Psoas muscle (tissue), 8 donors: ENCODE measurements around the gene INKA2. TPM values are rescaled to one million over a fixed set of nuclear protein-coding genes. Genes with fewer than 3 reads are reported as not detected.
A peak's percentile ranks its signal among the peaks of the same experiment; 100 is the strongest.

Source experiments
- ATAC-seq, 4 donors: fragments of 200-7000 bp; cut with Tn5 transposase; one replicate each; pipeline ENCODE4 v1.9.1; 2020; ENCODE audit warnings: moderate library complexity in 3 of 4, mild to moderate bottlenecking in 2 of 4
- DNase-seq, 2 donors: peaks; one replicate each; pipeline ENCODE4 v3.0.0-alpha.2; 2020
- H3K27ac ChIP-seq: fragments of 200-600 bp; one replicate; pipeline ENCODE4 v1.8.0; 2022
- H3K27me3 ChIP-seq, 3 donors: fragments of 200-600 bp in 1 of 3; one replicate each; pipeline versions ENCODE4 v1.6.1 to v1.8.0; 2013 to 2022; ENCODE audit warnings: low read length in 2 of 3, mild to moderate bottlenecking in 2 of 3, moderate library complexity in 1 of 3; ENCODE audit not compliant: insufficient read depth in 3 of 3
- H3K36me3 ChIP-seq, 2 donors: fragments of 200-600 bp in 1 of 2; one replicate each; pipeline versions ENCODE4 v1.6.1 to v1.8.0; 2013 to 2022; ENCODE audit warnings: low read depth in 1 of 2, mild to moderate bottlenecking in 1 of 2, moderate library complexity in 1 of 2; ENCODE audit not compliant: insufficient read depth in 1 of 2
- H3K4me1 ChIP-seq: fragments of 200-600 bp; one replicate; pipeline ENCODE4 v1.8.0; 2022
- H3K4me3 ChIP-seq: fragments of 200-600 bp; one replicate; pipeline ENCODE4 v1.8.0; 2022; ENCODE audit warnings: mild to moderate bottlenecking
- H3K9me3 ChIP-seq: fragments of 200-600 bp; one replicate; pipeline ENCODE4 v1.8.0; 2022
- CTCF ChIP-seq: fragments of 200-600 bp; IDR thresholded peaks from one replicate; pipeline ENCODE4 v1.8.0; 2022; ENCODE audit warnings: antibody characterized with exemption
- WGBS, 3 donors: extraction: QIAGEN DNeasy Blood & Tissue Kit; methylation state at CpG; one replicate each; pipeline versions ENCODE4 v1.1.6 to v1.1.7; 2013; 5-methylcytosine and 5-hydroxymethylcytosine counted together
- intact Hi-C, 2 donors: fragments of 100-400 bp; cut with DNase I; formaldehyde crosslinking; loops; one replicate each; pipeline versions ENCODE4 v1.11.0 to v1.14.2; 2022
- polyA plus RNA-seq, 3 donors: library from polyadenylated mRNA; stranded (reverse); fragments of 200-250 nt; gene quantifications; one replicate each; pipeline ENCODE4 v1.2.3, GENCODE V29; 2013
- total RNA-seq, 4 donors: library from RNA; stranded (reverse); fragmentation: NEBNext Ultra II Directional in 2 of 4; extraction: Animal tissue kit (Norgen Biotek cat#: 25700) in 2 of 4; gene quantifications; one replicate each; pipeline versions ENCODE4 v1.2.1 to v1.2.4, GENCODE V29; 2021 to 2023
- donor health status: healthy with polysubstance abuse.
- donor health status: DM: no; HTN: no; CAD: no; lungs with moderate emphysema.
- donor health status: Bipolar disorder and iron deficiency.
- donor health status: healthy.
- donor health status: DM: yes; HTN: yes; CAD: no.
- donor health status: DM: no; HTN: no; CAD: no.
- donor health status: DM: no; HTN: no; CAD: no.
- donor health status: DM: yes; HTN: yes; CAD: no.

The INKA2 gene
- total and polyA plus RNA-seq, 7 donors, result 1.6 to 15.0 (median 7.4) TPM

- Histone ChIP-seq H3K27me3 (no peaks in the 10 kb centered on the region), H3K36me3 (peaks cover 0 to 87% of the 10 kb centered on the region in 2 donors), H3K9me3 (no peaks in the 10 kb centered on the region), H3K4me1 (peaks cover 6% of the 10 kb centered on the region), H3K4me3 (no peak overlapping the region), H3K27ac (no peak overlapping the region)
- ATAC-seq (no peak), DNase-seq (no peak)
- TF ChIP-seq CTCF, result no peak
- intact Hi-C loops, result no loop called here
These were observed 42.9 kb downstream of the INKA2 start for GRCh38 chr1:111696330-111696729.

- 88 to 97% (median 95%) methylated on average over 1 of the region's 1 CpG for WGBS, 3 donors
- intact Hi-C loops, result no loop called here
- Histone ChIP-seq H3K9me3 (no peaks in the 10 kb centered on the region), H3K4me1 (peaks cover 6% of the 10 kb centered on the region), H3K27ac (no peak overlapping the region), H3K36me3 (peaks cover 0 to 84% of the 10 kb centered on the region in 2 donors), H3K4me3 (no peak overlapping the region), H3K27me3 (no peaks in the 10 kb centered on the region)
- no peak for DNase-seq
- ATAC-seq, result no peak
- TF ChIP-seq CTCF, result no peak
These were observed 43.4 kb downstream of the INKA2 start for GRCh38 chr1:111695801-111696200.

- no peak for DNase-seq
- H3K27me3 ChIP-seq, result no peaks in the 10 kb centered on the region
- peaks cover 14% of the 10 kb centered on the region for H3K4me1 ChIP-seq
- intact Hi-C loops, result no loop called here
- no peak overlapping the region for H3K4me3 ChIP-seq
- H3K36me3 ChIP-seq, result peaks cover 0 to 45% of the 10 kb centered on the region in 2 donors
- no peak overlapping the region for H3K27ac ChIP-seq
- TF ChIP-seq CTCF, result no peak
- ATAC-seq, result no peak
- WGBS, 3 donors, result 98 to 100% (median 99%) methylated on average over 1 of the region's 1 CpG
- no peaks in the 10 kb centered on the region for H3K9me3 ChIP-seq
These were observed 47.3 kb downstream of the INKA2 start for GRCh38 chr1:111691886-111692285.

GRCh38 chr1:111690306-111690617, 48.9 kb downstream of the INKA2 start:
- Histone ChIP-seq H3K4me1 (peaks cover 7% of the 10 kb centered on the region), H3K27me3 (no peaks in the 10 kb centered on the region), H3K9me3 (no peaks in the 10 kb centered on the region), H3K36me3 (peaks cover 0 to 35% of the 10 kb centered on the region in 2 donors), H3K4me3 (no peak overlapping the region), H3K27ac (no peak overlapping the region)
- intact Hi-C loops, result no loop called here
- no peak for TF ChIP-seq CTCF
- DNase-seq (no peak), ATAC-seq (peak in 1 of 4 donors; percentile 33)

Other genes with a start within 250 kb of the INKA2 start
- 1 to 10 TPM in 3 of 4 donors, under 1 TPM in 1; 0.71 to 2.1 (median 2.0) TPM for gene ADORA3, start 235.8 kb downstream of the INKA2 start, total RNA-seq
- 1 to 10 TPM in 1 of 3 donors, under 1 TPM in 2; 0.45 to 1.2 (median 0.69) TPM for gene ADORA3, start 235.8 kb downstream of the INKA2 start, polyA plus RNA-seq
- 1 to 10 TPM in 1 of 4 donors, under 1 TPM in 3; 0.34 to 1.1 (median 0.70) TPM for gene TMIGD3, start 235.8 kb downstream of the INKA2 start, total RNA-seq
- under 1 TPM; 0.51 to 0.85 (median 0.52) TPM for gene TMIGD3, start 235.8 kb downstream of the INKA2 start, polyA plus RNA-seq
- 10 to 100 TPM; 63.6 to 94.8 (median 73.8) TPM for gene RAP1A, start 119.6 kb downstream of the INKA2 start, total RNA-seq
- 100 to 1,000 TPM in 2 of 3 donors, 10 to 100 TPM in 1; 64.2 to 235 (median 102) TPM for gene RAP1A, start 119.6 kb downstream of the INKA2 start, polyA plus RNA-seq
- gene DDX20, start 16.5 kb upstream of the INKA2 start, total RNA-seq, result 10 to 100 TPM in 1 of 4 donors, 1 to 10 TPM in 3; 6.2 to 11.6 (median 7.6) TPM
- 10 to 100 TPM in 1 of 3 donors, 1 to 10 TPM in 2; 7.9 to 11.3 (median 8.1) TPM for gene DDX20, start 16.5 kb upstream of the INKA2 start, polyA plus RNA-seq